ENCODE results near the gene DEFB131B.
"Not testable (repeated sequence)": the region's sequence is repeated elsewhere in the genome, so short reads cannot be mapped to it uniquely, and the experiment has no call there.

GRCh38 chr11:71832811-71833210 lies 45.4 kb upstream of the DEFB131B start, which contains the start of gene DEFB108B:
- not testable (repeated sequence) for TF ChIP-seq EZH2 (IDR thresholded peaks at IDR 0.05; ENCODE audit: insufficient read depth, poor library complexity, severe bottlenecking); EZH2phosphoT487 (IDR thresholded peaks at IDR 0.05; ENCODE audit: insufficient read depth, low read depth)

Measured in GM23248 (cell line).